HG03558 (cell line): ENCODE results near the gene AMH.

Experiments used
- ATAC-seq: cut with Tn5 transposase; IDR thresholded peaks from one replicate; pipeline ENCODE4 v1.9.1; 2021; ENCODE audit warnings: moderate number of reproducible peaks; ENCODE audit not compliant: unreplicated experiment; ENCODE audit errors: extremely low read depth

AMH gene

GRCh38 chr19:2266183-2266993, 17.3 kb downstream of the AMH start:
- no peak for ATAC-seq

- ATAC-seq = no peak
Measured at GRCh38 chr19:2268480-2268830, 19.3 kb downstream of the AMH start.

GRCh38 chr19:2268861-2269243, 19.7 kb downstream of the AMH start:
- ATAC-seq = no peak

- no peak for ATAC-seq
Measured at GRCh38 chr19:2269244-2270156, 20.4 kb downstream of the AMH start.

- no peak for ATAC-seq
Measured at GRCh38 chr19:2270157-2270422, 21.0 kb downstream of the AMH start.

- no peak for ATAC-seq
Measured at GRCh38 chr19:2270423-2271233, 21.5 kb downstream of the AMH start.

GRCh38 chr19:2271234-2272103, 22.3 kb downstream of the AMH start:
- no peak for ATAC-seq

- ATAC-seq = no peak
Measured at GRCh38 chr19:2273356-2274184, 24.4 kb downstream of the AMH start.

GRCh38 chr19:2274185-2274711, 25.1 kb downstream of the AMH start:
- no peak for ATAC-seq

GRCh38 chr19:2274931-2275535, 25.9 kb downstream of the AMH start:
- ATAC-seq = no peak

- no peak for ATAC-seq
Measured at GRCh38 chr19:2275588-2276428, 26.7 kb downstream of the AMH start.

GRCh38 chr19:2276429-2276986, 27.4 kb downstream of the AMH start:
- no peak for ATAC-seq

GRCh38 chr19:2277138-2277537, 28.0 kb downstream of the AMH start:
- ATAC-seq = no peak

- ATAC-seq = no peak
Measured at GRCh38 chr19:2278459-2279158, 29.5 kb downstream of the AMH start.

- no peak for ATAC-seq
Measured at GRCh38 chr19:2280633-2281264, 31.6 kb downstream of the AMH start.
